Neuronal stem cell (in vitro differentiated cells): ENCODE results near the gene PAK6.

Source experiments
- DNase-seq: peaks from one replicate; pipeline ENCODE4 v3.0.0-alpha.2; 2013; ENCODE audit warnings: low spot score
- H2AFZ ChIP-seq: one replicate; pipeline ENCODE4 v1.6.1; 2013; ENCODE audit warnings: mild to moderate bottlenecking, low read length, inconsistent platforms
- H2AK5ac ChIP-seq: 2 replicates; pipeline ENCODE4 v1.6.1; 2013; ENCODE audit warnings: low read depth, mild to moderate bottlenecking, inconsistent platforms, low read length, moderate library complexity, mixed read lengths
- H2BK120ac ChIP-seq: 2 replicates; pipeline ENCODE4 v1.6.1; 2013; ENCODE audit warnings: low read depth, mild to moderate bottlenecking, inconsistent platforms, low read length, moderate library complexity, mixed read lengths
- H2BK12ac ChIP-seq: one replicate; pipeline ENCODE4 v1.6.1; 2013; ENCODE audit warnings: low read length, inconsistent platforms
- H2BK15ac ChIP-seq: 2 replicates; pipeline ENCODE4 v1.6.1; 2013; ENCODE audit warnings: mild to moderate bottlenecking, low read length, inconsistent platforms, mixed read lengths
- H2BK5ac ChIP-seq: one replicate; pipeline ENCODE4 v1.6.1; 2013; ENCODE audit warnings: inconsistent platforms, mild to moderate bottlenecking, low read length, moderate library complexity
- H3K14ac ChIP-seq: one replicate; pipeline ENCODE4 v1.6.1; 2013; ENCODE audit warnings: low read length, inconsistent platforms
- H3K18ac ChIP-seq: 2 replicates; pipeline ENCODE4 v1.6.1; 2013; ENCODE audit warnings: low read length, inconsistent platforms
- H3K23ac ChIP-seq: 2 replicates; pipeline ENCODE4 v1.6.1; 2013; ENCODE audit warnings: low read depth, mild to moderate bottlenecking, mixed read lengths, low read length, inconsistent platforms; ENCODE audit not compliant: poor library complexity
- H3K27ac ChIP-seq: replicated peaks from 3 replicates; pipeline ENCODE4 v1.5.1; 2013; ENCODE audit warnings: low read length, inconsistent platforms
- H3K27me3 ChIP-seq, 3 experiments: 2 replicates each; pipeline ENCODE4 v1.6.1; 2013; ENCODE audit warnings: low read length in 3 of 3, mild to moderate bottlenecking in 2 of 3, inconsistent platforms in 1 of 3, low read depth in 1 of 3, mixed read lengths in 1 of 3, moderate library complexity in 1 of 3; ENCODE audit not compliant: control insufficient read depth in 3 of 3, insufficient read depth in 3 of 3
- H3K36me3 ChIP-seq, 2 donors: replicated peaks in 1 of 2; 2 replicates each; pipeline ENCODE4 v1.6.1; 2013; ENCODE audit warnings: low read length in 2 of 2; ENCODE audit not compliant: control insufficient read depth in 2 of 2, insufficient read depth in 2 of 2
- H3K4ac ChIP-seq: 2 replicates; pipeline ENCODE4 v1.6.1; 2013; ENCODE audit warnings: inconsistent platforms, mild to moderate bottlenecking, low read length, moderate library complexity
- H3K4me1 ChIP-seq, 2 donors: 1 replicate in 1 of 2; 2 replicates in 1 of 2; pipeline ENCODE4 v1.6.1; 2013; ENCODE audit warnings: low read length in 2 of 2, low read depth in 1 of 2; ENCODE audit not compliant: control insufficient read depth in 2 of 2, insufficient read depth in 1 of 2
- H3K4me2 ChIP-seq: one replicate; pipeline ENCODE4 v1.6.1; 2013; ENCODE audit warnings: mild to moderate bottlenecking, low read length, inconsistent platforms; ENCODE audit not compliant: insufficient read depth, poor library complexity, severe bottlenecking
- H3K4me3 ChIP-seq, 2 donors: 2 replicates each; pipeline ENCODE4 v1.5.1; 2013; ENCODE audit warnings: low read length in 2 of 2, mild to moderate bottlenecking in 2 of 2, inconsistent platforms in 1 of 2, moderate library complexity in 1 of 2
- H3K79me1 ChIP-seq: one replicate; pipeline ENCODE4 v1.6.1; 2013; ENCODE audit warnings: low read depth, mild to moderate bottlenecking, inconsistent platforms, low read length, moderate library complexity
- H3K9ac ChIP-seq: one replicate; pipeline ENCODE4 v1.6.1; 2013; ENCODE audit warnings: mild to moderate bottlenecking, low read depth, low read length, inconsistent platforms; ENCODE audit not compliant: poor library complexity
- H3K9me3 ChIP-seq, 2 donors: replicated peaks in 1 of 2; 2 replicates each; pipeline versions ENCODE3 to v1.6.1; 2013; ENCODE audit warnings: low read length in 2 of 2, mild to moderate bottlenecking in 2 of 2, inconsistent platforms in 1 of 2, low read depth in 1 of 2, mixed read lengths in 1 of 2, moderate library complexity in 1 of 2; ENCODE audit not compliant: control insufficient read depth in 2 of 2, insufficient read depth in 1 of 2
- H4K8ac ChIP-seq: one replicate; pipeline ENCODE4 v1.6.1; 2013; ENCODE audit warnings: low read depth, mild to moderate bottlenecking, inconsistent platforms, low read length, moderate library complexity
- H4K91ac ChIP-seq: one replicate; pipeline ENCODE4 v1.6.1; 2013; ENCODE audit warnings: low read length, low read depth, mild to moderate bottlenecking, inconsistent platforms; ENCODE audit not compliant: poor library complexity
- WGBS, 2 donors: extraction: QIAGEN DNeasy Blood & Tissue Kit; methylation state at CpG; one replicate each; pipeline ENCODE4 v1.1.7; 2013; ENCODE audit warnings: missing lambda C conversion rate in 2 of 2, mixed read lengths in 1 of 2; ENCODE audit not compliant: insufficient read length in 2 of 2, insufficient replicate concordance in 1 of 2; ENCODE audit errors: extremely low coverage in 2 of 2; 5-methylcytosine and 5-hydroxymethylcytosine counted together

Gene PAK6

DNA sequence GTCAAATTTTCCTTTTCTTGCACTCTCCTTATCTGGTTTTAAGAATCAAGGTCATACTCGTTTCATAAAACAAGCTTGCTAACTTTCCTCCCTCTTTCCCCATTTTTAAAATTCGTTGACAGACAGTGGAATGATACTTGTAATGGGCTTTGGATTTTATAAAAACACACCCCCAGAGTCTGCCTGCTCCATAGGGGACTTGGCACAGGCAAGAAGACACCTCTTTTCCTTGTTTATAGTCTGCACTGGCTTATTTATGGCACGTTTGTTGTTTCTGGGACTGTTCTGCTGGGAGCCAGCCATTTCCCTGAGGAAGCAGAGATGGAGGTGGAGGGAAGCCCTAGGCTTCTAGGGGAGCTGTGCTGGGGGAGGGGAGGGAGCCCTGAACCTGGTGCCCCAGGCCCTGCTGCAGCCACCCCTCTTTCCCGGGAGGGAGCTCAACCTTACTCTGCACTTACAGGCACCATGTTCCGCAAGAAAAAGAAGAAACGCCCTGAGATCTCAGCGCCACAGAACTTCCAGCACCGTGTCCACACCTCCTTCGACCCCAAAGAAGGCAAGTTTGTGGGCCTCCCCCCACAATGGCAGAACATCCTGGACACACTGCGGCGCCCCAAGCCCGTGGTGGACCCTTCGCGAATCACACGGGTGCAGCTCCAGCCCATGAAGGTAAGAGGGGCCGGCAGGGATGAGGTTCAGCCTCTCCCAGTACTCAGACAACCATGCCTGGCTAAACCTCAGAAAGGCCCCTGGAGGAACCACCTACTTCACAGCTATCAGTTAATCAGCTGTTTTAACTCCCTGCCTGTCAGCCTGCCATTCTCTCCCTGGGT, 25.7 kb downstream of the PAK6 start:
- no peak overlapping the region for H3K18ac ChIP-seq
- no peak overlapping the region for H2BK5ac ChIP-seq
- no peak overlapping the region for H4K91ac ChIP-seq
- no peak overlapping the region for H2AK5ac ChIP-seq
- no peaks in the 10 kb centered on the region for H3K79me1 ChIP-seq
- H3K27ac ChIP-seq = no peak overlapping the region
- H3K36me3 ChIP-seq = no peaks in the 10 kb centered on the region
- no peak overlapping the region for H3K4ac ChIP-seq
- DNase-seq = no peak
- no peaks in the 10 kb centered on the region for H3K27me3 ChIP-seq
- no peak overlapping the region for H3K23ac ChIP-seq
- H3K4me3 ChIP-seq = no peak overlapping the region
- H4K8ac ChIP-seq = no peak overlapping the region
- peaks cover 5 to 12% of the 10 kb centered on the region in 2 donors for H3K4me1 ChIP-seq
- no peak overlapping the region for H3K9ac ChIP-seq
- no peaks in the 10 kb centered on the region for H3K9me3 ChIP-seq
- WGBS, 2 donors = no CpG with 5 or more reads among the region's 16 CpGs
- no peak overlapping the region for H3K4me2 ChIP-seq
- H2AFZ ChIP-seq = no peak overlapping the region
- H2BK12ac ChIP-seq = no peak overlapping the region
- H3K14ac ChIP-seq = no peak overlapping the region
- peak overlapping the region; percentile 59 for H2BK15ac ChIP-seq
- no peak overlapping the region for H2BK120ac ChIP-seq

GRCh38 chr15:40265355-40265754, 26.5 kb downstream of the PAK6 start:
- no peak overlapping the region for H2BK120ac ChIP-seq
- H3K9ac ChIP-seq = no peak overlapping the region
- H3K4me3 ChIP-seq = no peak overlapping the region
- H2BK5ac ChIP-seq = no peak overlapping the region
- H3K79me1 ChIP-seq = no peaks in the 10 kb centered on the region
- no peak overlapping the region for H3K4me2 ChIP-seq
- peaks cover 5 to 12% of the 10 kb centered on the region in 2 donors for H3K4me1 ChIP-seq
- no peak overlapping the region for H3K23ac ChIP-seq
- no peak overlapping the region for H3K14ac ChIP-seq
- no peak overlapping the region for H2AFZ ChIP-seq
- peaks cover 0 to under 1% of the 10 kb centered on the region in 2 donors for H3K9me3 ChIP-seq
- H3K18ac ChIP-seq = no peak overlapping the region
- H3K27me3 ChIP-seq = no peaks in the 10 kb centered on the region
- DNase-seq = no peak
- no peak overlapping the region for H4K8ac ChIP-seq
- no peak overlapping the region for H3K4ac ChIP-seq
- H2BK12ac ChIP-seq = no peak overlapping the region
- no peak overlapping the region for H3K27ac ChIP-seq
- no peak overlapping the region for H2BK15ac ChIP-seq
- H2AK5ac ChIP-seq = peak overlapping the region; percentile 64
- no peaks in the 10 kb centered on the region for H3K36me3 ChIP-seq
- WGBS, 2 donors = no CpG with 5 or more reads among the region's 10 CpGs
- H4K91ac ChIP-seq = no peak overlapping the region

DNA sequence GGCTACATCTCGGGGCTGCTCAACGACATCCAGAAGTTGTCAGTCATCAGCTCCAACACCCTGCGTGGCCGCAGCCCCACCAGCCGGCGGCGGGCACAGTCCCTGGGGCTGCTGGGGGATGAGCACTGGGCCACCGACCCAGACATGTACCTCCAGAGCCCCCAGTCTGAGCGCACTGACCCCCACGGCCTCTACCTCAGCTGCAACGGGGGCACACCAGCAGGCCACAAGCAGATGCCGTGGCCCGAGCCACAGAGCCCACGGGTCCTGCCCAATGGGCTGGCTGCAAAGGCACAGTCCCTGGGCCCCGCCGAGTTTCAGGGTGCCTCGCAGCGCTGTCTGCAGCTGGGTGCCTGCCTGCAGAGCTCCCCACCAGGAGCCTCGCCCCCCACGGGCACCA, 27.0 kb downstream of the PAK6 start:
- WGBS, 2 donors = no CpG with 5 or more reads among the region's 20 CpGs
- Histone ChIP-seq H3K23ac (peak overlapping the region; percentile 60), H3K9ac (peak overlapping the region; percentile 54), H3K4me1 (peaks cover 5 to 12% of the 10 kb centered on the region in 2 donors), H3K18ac (peak overlapping the region; percentile 93), H3K27me3 (no peaks in the 10 kb centered on the region), H3K4ac (peak overlapping the region; percentile 57), H3K4me3 (no peak overlapping the region), H2BK15ac (peak overlapping the region; percentile 45), H3K27ac (no peak overlapping the region), H2BK120ac (no peak overlapping the region), H4K91ac (no peak overlapping the region), H3K36me3 (no peaks in the 10 kb centered on the region), H3K4me2 (no peak overlapping the region), H2BK5ac (no peak overlapping the region), H3K79me1 (no peaks in the 10 kb centered on the region), H2AFZ (no peak overlapping the region), H3K9me3 (peaks cover 0 to 1% of the 10 kb centered on the region in 2 donors), H3K14ac (no peak overlapping the region), H4K8ac (no peak overlapping the region), H2BK12ac (no peak overlapping the region), H2AK5ac (peak overlapping the region; percentile 64)
- no peak for DNase-seq

DNA sequence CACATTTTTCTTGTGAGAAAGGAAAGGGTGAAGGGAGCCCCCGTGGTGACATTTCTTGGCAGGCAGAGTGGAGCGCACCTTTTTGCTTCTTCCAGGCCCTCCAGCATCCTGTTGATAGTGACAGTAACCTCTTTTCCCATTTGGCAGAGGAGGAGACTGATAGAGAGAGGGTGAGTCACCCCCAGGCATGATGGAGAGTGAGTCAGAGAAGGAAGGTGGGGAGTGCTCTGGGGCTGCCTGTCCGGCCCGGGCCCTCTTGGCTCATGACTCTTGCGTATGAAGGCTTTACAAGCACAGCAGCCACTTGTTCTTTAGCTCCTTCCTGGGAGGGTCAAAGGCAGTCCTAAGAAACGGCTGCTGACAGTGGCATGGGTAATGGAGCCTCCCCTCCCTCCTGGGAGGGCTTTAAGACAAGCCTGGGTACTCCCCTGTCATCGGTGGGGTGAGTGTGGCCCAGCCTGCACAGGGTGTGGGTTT, 28.0 kb downstream of the PAK6 start:
- no peak overlapping the region for H2BK120ac ChIP-seq
- no peak for DNase-seq
- peak overlapping the region; percentile 8 for H3K18ac ChIP-seq
- H3K9me3 ChIP-seq = peaks cover 0 to 1% of the 10 kb centered on the region in 2 donors
- H4K91ac ChIP-seq = no peak overlapping the region
- no peak overlapping the region for H2BK15ac ChIP-seq
- peak overlapping the region; percentile 60 for H2BK5ac ChIP-seq
- H3K4ac ChIP-seq = no peak overlapping the region
- no peak overlapping the region for H3K9ac ChIP-seq
- no peaks in the 10 kb centered on the region for H3K79me1 ChIP-seq
- H2BK12ac ChIP-seq = no peak overlapping the region
- H3K4me2 ChIP-seq = no peak overlapping the region
- WGBS, 2 donors = no CpG with 5 or more reads among the region's 7 CpGs
- H2AFZ ChIP-seq = peak overlapping the region; percentile 81
- H2AK5ac ChIP-seq = no peak overlapping the region
- peaks cover 5 to 14% of the 10 kb centered on the region in 2 donors for H3K4me1 ChIP-seq
- no peak overlapping the region for H3K4me3 ChIP-seq
- H3K27me3 ChIP-seq = no peaks in the 10 kb centered on the region
- H3K14ac ChIP-seq = no peak overlapping the region
- H3K23ac ChIP-seq = no peak overlapping the region
- H4K8ac ChIP-seq = no peak overlapping the region
- H3K27ac ChIP-seq = no peak overlapping the region
- no peaks in the 10 kb centered on the region for H3K36me3 ChIP-seq
